Activated T-cell treated with anti-CD3 and anti-CD28 coated beads, Interleukin-2, amount 50 U/mL, for 72 hours (primary cell): ENCODE data around the gene LARP4B. TPM values are rescaled to one million over a fixed set of nuclear protein-coding genes. Genes with fewer than 3 reads are reported as not detected.

ENCODE experiments used
- ATAC-seq, 2 donors: fragments of 150-1000 bp; cut with Tn5 transposase; replicated peaks in 1 of 2; 2 replicates each; pipeline ENCODE4 v1.10.0; 2021; ENCODE audit warnings: moderate library complexity in 2 of 2, mild to moderate bottlenecking in 1 of 2
- DNase-seq, 2 donors: peaks; one replicate each; pipeline ENCODE4 v3.0.0; 2021 to 2022; ENCODE audit warnings: mixed read lengths in 1 of 2
- H3K27ac Mint-ChIP-seq: one replicate; pipeline ENCODE4 v1.8.0; 2022; ENCODE audit warnings: mild to moderate bottlenecking, moderate library complexity, mixed read lengths
- H3K27me3 Mint-ChIP-seq: one replicate; pipeline ENCODE4 v1.8.0; 2022; ENCODE audit warnings: low read depth, mixed read lengths
- H3K36me3 Mint-ChIP-seq, 2 donors: one replicate each; pipeline ENCODE4 v1.8.0; 2022; ENCODE audit warnings: mixed read lengths in 2 of 2, mild to moderate bottlenecking in 1 of 2; ENCODE audit not compliant: insufficient read depth in 2 of 2
- H3K4me1 Mint-ChIP-seq: one replicate; pipeline ENCODE4 v1.8.0; 2022; ENCODE audit warnings: low read depth, mixed read lengths
- H3K4me3 Mint-ChIP-seq, 2 donors: one replicate each; pipeline ENCODE4 v1.8.0; 2022; ENCODE audit warnings: mild to moderate bottlenecking in 2 of 2, mixed read lengths in 2 of 2, moderate library complexity in 2 of 2
- H3K9me3 Mint-ChIP-seq, 2 donors: one replicate each; pipeline ENCODE4 v1.8.0; 2022; ENCODE audit warnings: mixed read lengths in 2 of 2
- total RNA-seq, 2 donors: library from RNA; stranded (reverse); gene quantifications; one replicate each; pipeline ENCODE4 v1.2.3, GENCODE V29; 2022

Gene LARP4B
- total RNA-seq, 2 donors from 2014 or later, result 103 to 109 TPM

DNA sequence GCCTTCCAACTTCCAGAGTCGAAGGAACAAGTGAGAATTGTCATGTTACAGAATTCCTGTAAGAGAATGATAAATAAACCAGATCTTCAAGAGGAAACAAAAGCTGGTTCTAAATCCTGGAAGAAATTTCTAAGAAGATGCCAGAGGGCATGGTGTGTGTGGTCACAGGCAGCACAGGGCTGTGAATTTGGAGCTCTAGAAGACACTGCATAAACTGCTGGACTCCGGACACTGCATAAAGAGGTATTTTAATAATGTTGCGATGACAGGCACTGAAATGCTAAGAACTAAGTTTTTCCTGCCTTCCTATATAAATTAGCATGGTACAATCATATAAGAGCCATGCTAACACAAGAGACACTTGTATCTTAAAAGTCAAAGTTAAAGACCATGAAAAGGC is 86.0 kb downstream of the LARP4B start:
- Mint-ChIP-seq H3K27ac (peak overlapping the region; percentile 95), H3K27me3 (no peaks in the 10 kb centered on the region), H3K9me3 (peaks cover 0 to 2% of the 10 kb centered on the region in 2 donors), H3K36me3 (peaks cover 19 to 36% of the 10 kb centered on the region in 2 donors), H3K4me3 (no peak overlapping the region), H3K4me1 (peaks cover 26% of the 10 kb centered on the region)
- no peak for ATAC-seq
- DNase-seq, result no peak

DNA sequence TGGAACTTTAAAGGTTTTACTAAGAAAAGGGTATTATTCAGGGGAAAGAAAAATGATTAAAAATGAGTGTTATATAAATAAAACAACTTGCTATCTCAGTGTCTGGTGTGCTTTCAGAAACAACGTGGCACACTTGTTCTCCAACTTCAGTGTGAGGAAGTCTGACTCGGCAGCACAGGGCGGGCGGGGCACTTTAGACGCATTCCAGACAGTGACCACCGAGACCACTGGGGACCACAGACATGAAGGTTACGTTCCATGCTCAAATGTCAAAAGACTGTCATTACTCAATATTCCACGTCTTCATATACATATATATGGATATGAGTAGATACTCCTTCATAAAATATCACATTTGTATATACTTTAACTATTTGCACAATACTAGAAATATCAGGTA is 87.0 kb downstream of the LARP4B start:
- no peak overlapping the region for H3K4me3 Mint-ChIP-seq
- H3K27me3 Mint-ChIP-seq, result no peaks in the 10 kb centered on the region
- DNase-seq, result no peak
- peaks cover 26% of the 10 kb centered on the region for H3K4me1 Mint-ChIP-seq
- H3K9me3 Mint-ChIP-seq, result no peaks in the 10 kb centered on the region
- H3K27ac Mint-ChIP-seq, result no peak overlapping the region
- no peak for ATAC-seq
- H3K36me3 Mint-ChIP-seq, result peaks cover 12 to 28% of the 10 kb centered on the region in 2 donors

DNA sequence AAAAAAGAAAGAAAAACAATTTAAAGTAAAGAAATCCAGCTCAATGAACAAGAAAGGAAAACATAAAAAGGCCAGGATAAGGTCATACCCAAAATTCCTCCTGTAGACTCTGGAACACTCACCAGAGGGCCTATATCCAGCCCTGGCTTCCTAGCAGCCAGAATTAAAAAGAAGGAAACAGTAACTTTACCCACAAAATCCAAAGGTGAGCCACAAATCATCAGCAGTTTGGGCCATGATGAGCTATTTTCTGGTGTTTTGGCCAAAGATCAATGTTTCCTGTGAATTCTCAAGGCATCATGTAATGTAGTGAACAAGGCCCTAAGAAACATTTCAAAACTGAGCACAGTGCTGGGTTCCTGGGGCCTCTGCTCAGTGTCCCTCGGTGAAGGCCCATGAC is 87.8 kb downstream of the LARP4B start:
- peaks cover 26% of the 10 kb centered on the region for H3K4me1 Mint-ChIP-seq
- H3K4me3 Mint-ChIP-seq, result no peak overlapping the region
- DNase-seq (no peak), ATAC-seq (no peak)
- no peaks in the 10 kb centered on the region for H3K27me3 Mint-ChIP-seq
- peak overlapping the region; percentile 27 for H3K27ac Mint-ChIP-seq
- H3K36me3 Mint-ChIP-seq, result peaks cover 7 to 27% of the 10 kb centered on the region in 2 donors
- H3K9me3 Mint-ChIP-seq, result no peaks in the 10 kb centered on the region

DNA sequence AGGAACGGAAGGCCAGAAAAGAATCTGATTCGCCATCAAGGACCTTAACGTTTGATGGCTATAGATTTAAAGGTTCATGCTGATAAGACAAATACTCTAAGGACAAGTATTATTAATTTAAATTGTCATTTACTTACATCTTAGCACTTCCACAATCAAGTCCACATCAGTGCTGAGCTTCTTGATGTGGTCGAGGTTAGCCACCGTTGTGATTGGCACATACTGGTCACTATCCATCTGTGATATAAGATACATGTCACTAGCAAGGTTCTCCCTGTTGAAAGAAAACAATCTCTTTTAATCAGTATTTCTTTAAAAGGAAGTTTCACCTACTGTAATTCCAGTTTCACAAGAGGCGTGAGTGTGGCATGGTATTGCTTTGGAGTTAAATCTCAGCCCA is 88.7 kb downstream of the LARP4B start:
- no peak overlapping the region for H3K4me3 Mint-ChIP-seq
- peaks cover 6 to 27% of the 10 kb centered on the region in 2 donors for H3K36me3 Mint-ChIP-seq
- no peaks in the 10 kb centered on the region for H3K9me3 Mint-ChIP-seq
- no peaks in the 10 kb centered on the region for H3K27me3 Mint-ChIP-seq
- peaks cover 17% of the 10 kb centered on the region for H3K4me1 Mint-ChIP-seq
- ATAC-seq (no peak), DNase-seq (no peak)
- H3K27ac Mint-ChIP-seq, result no peak overlapping the region

DNA sequence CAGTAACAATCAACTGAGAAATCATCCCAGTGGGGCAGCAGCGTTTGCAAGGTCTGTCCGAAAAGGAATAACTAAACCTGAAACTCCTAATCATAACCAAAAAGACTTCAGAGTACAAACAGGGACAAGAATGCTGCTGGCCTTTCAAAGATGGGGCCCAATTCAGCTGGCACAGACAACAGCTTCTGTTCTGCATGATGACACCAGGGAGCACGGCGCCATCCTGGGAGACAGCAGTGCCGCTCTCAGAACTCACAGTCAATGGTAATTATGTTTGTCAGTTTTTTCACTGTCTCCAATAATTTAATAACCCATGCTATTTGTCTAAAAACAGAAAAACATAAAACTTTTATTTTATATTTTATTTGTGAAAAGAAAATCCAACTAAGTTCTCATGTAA is 90.0 kb downstream of the LARP4B start:
- ATAC-seq, result no peak
- Mint-ChIP-seq H3K4me3 (no peak overlapping the region), H3K27ac (no peak overlapping the region), H3K4me1 (peaks cover 8% of the 10 kb centered on the region), H3K36me3 (peaks cover 0 to 24% of the 10 kb centered on the region in 2 donors), H3K27me3 (no peaks in the 10 kb centered on the region), H3K9me3 (no peaks in the 10 kb centered on the region)
- no peak for DNase-seq

DNA sequence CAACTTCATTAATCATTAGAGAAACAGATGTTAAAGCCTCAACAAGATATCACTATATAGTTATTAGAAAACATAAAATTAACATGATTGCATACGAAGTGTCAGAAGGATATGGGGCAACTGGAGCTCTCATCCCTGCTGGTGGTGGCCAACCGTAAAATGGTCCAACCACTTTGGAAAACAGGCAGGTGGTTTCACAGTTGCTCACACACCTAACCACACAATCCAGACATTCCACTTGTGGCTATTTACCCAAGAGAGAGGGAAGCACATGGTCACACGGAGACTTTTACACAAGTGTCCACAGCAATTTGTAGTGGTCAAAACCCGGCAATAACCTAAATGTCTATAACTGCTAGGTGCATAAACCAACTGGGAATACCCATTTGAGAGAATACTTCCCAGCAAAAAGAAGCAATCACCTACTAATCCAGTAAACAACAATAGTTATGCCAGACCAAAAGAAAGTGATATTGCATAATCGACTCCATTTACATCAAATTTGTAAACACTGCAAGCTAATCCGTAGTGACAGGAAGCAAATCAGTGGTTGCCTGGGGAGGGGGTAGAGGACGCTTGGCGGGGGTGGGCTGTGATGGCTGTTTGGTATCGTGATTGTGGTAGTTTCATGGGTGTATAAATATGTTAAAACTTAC is 91.8 kb downstream of the LARP4B start:
- no peak for DNase-seq
- H3K4me3 Mint-ChIP-seq, result no peak overlapping the region
- no peaks in the 10 kb centered on the region for H3K9me3 Mint-ChIP-seq
- H3K27ac Mint-ChIP-seq, result no peak overlapping the region
- H3K4me1 Mint-ChIP-seq, result no peaks in the 10 kb centered on the region
- no peak for ATAC-seq
- peaks cover 0 to 26% of the 10 kb centered on the region in 2 donors for H3K36me3 Mint-ChIP-seq
- H3K27me3 Mint-ChIP-seq, result no peaks in the 10 kb centered on the region

DNA sequence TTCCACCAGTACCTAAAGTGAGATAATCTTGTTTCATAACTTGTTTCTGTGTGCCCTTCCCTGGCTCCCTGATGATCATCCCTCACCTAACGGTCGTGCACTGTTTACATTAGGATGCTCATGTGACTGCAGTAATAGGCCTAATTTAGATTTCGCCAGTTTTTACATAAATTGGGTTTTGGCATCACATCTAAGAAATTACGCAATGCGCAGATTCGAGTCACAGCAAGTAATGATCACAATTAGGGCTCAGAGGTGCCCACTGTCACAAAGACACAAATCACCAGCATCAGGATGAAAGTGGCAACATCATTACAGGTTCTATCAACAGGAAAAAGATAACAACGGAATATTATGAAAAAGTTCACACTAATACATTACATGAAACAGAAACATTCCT is 94.7 kb downstream of the LARP4B start:
- ATAC-seq, result no peak

DNA sequence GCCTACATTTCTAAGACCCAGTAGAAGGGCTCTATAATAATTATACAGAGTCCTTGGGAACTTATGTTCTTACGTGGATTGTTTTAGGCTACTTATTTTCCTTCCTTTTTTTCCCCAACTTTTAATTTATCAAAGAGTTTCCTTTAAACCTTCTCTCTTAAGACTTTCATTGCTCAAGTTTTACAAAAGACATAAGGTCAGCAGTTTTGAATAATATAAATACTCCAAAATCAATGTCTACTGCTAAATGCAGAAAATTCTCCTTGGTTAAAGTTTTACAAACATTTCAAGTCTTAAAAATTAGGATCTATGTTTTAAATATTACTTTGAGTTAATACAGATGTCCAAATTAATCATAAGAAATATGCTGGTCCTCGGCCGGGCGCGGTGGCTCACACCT is 97.0 kb downstream of the LARP4B start:
- Mint-ChIP-seq H3K36me3 (peaks cover 0 to 37% of the 10 kb centered on the region in 2 donors), H3K9me3 (no peaks in the 10 kb centered on the region), H3K4me1 (no peaks in the 10 kb centered on the region), H3K27ac (no peak overlapping the region), H3K27me3 (no peaks in the 10 kb centered on the region), H3K4me3 (no peak overlapping the region)
- no peak for DNase-seq
- no peak for ATAC-seq

More for the DNA sequence above, 94.7 kb downstream of the LARP4B start:
- DNase-seq, result no peak
- Mint-ChIP-seq H3K9me3 (no peaks in the 10 kb centered on the region), H3K4me3 (no peak overlapping the region), H3K4me1 (no peaks in the 10 kb centered on the region), H3K27me3 (no peaks in the 10 kb centered on the region), H3K36me3 (peaks cover 0 to 35% of the 10 kb centered on the region in 2 donors), H3K27ac (no peak overlapping the region)

DNA sequence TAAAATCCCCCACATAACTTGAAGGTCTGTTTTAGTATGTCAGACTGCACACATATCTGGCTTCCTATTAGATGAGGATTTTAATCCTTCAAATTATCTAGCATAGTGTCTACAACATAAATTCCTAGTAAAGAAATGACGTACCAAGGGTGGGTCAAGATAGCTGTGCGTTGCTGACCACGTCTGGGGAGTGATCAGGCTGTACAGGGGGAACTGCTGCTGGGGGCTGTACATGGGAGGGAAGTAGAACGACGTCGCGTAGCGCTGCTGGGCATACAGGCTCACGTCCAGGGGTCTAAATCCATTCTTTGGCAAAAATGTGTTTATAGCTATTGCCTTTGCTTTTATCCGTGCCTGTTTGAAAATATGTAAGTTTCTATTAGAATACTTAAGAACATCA is 102.3 kb downstream of the LARP4B start:
- Mint-ChIP-seq H3K4me1 (no peaks in the 10 kb centered on the region), H3K9me3 (no peaks in the 10 kb centered on the region), H3K4me3 (no peak overlapping the region), H3K27me3 (no peaks in the 10 kb centered on the region), H3K27ac (no peak overlapping the region), H3K36me3 (peaks cover 4 to 40% of the 10 kb centered on the region in 2 donors)
- no peak for DNase-seq
- ATAC-seq, result no peak

DNA sequence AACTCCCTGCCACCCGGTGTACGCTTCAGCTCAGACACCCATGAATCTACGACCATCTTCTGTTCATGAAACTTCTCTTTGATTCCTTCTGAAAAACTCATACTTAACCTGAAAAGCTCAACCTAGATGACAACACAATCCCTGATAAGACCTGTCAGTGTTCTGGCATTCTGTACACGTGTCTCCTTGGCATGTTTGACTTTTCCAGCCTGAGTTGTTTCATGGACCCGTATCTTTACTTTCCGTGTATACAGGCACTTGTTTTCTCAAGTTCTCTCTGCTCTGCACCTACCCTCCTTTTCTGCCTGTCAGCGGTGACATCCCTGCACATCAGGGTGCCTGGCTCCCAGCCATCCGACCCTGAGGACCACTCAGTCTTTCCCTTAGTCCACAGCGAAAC is 103.3 kb downstream of the LARP4B start:
- H3K4me1 Mint-ChIP-seq, result peaks cover 10% of the 10 kb centered on the region
- no peak overlapping the region for H3K4me3 Mint-ChIP-seq
- no peak for ATAC-seq
- H3K27me3 Mint-ChIP-seq, result no peaks in the 10 kb centered on the region
- DNase-seq, result no peak
- H3K36me3 Mint-ChIP-seq, result peaks cover 8 to 38% of the 10 kb centered on the region in 2 donors
- no peak overlapping the region for H3K27ac Mint-ChIP-seq
- H3K9me3 Mint-ChIP-seq, result no peaks in the 10 kb centered on the region

DNA sequence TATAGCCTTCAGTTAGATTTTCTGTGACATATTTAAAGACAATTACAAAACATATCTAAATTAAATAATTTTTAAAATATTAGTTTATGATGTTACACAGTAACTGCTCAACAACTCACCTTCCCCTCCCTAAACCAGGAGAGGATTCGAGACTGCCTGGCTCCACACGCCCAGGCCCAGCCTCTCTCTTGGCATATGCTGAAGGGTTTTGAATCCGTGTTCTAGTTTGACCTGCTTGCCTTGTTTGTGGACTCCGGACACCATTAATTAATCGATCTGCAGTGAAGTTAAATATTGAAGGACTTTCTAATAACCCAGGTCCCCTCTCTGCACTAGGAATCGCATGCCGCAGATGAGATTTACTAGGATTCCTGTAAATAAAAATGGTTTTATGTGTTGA is 106.6 kb downstream of the LARP4B start:
- no peak for ATAC-seq
- H3K27ac Mint-ChIP-seq, result no peak overlapping the region
- H3K27me3 Mint-ChIP-seq, result no peaks in the 10 kb centered on the region
- peaks cover 15 to 33% of the 10 kb centered on the region in 2 donors for H3K36me3 Mint-ChIP-seq
- no peak for DNase-seq
- H3K4me1 Mint-ChIP-seq, result peaks cover 14% of the 10 kb centered on the region
- no peaks in the 10 kb centered on the region for H3K9me3 Mint-ChIP-seq
- no peak overlapping the region for H3K4me3 Mint-ChIP-seq

DNA sequence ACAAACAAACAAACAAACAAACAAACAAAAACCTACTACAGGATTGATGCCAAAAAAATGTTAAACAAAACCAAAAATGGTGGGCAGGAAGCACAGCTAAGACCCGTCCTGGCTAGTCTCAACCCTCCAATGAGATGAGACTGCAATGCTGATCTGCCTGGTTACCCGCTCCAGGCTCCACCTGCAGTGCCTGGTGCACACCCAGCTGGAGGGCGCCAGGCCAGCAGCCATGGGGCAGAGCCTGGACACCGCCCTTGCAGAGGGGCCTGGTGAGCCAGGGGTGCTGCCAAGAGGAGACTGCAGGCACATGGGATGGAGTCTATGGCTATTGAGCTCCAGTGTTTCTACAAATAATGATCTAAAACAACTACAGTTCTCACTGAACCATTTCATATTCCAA is 107.0 kb downstream of the LARP4B start:
- no peak overlapping the region for H3K27ac Mint-ChIP-seq

DNA sequence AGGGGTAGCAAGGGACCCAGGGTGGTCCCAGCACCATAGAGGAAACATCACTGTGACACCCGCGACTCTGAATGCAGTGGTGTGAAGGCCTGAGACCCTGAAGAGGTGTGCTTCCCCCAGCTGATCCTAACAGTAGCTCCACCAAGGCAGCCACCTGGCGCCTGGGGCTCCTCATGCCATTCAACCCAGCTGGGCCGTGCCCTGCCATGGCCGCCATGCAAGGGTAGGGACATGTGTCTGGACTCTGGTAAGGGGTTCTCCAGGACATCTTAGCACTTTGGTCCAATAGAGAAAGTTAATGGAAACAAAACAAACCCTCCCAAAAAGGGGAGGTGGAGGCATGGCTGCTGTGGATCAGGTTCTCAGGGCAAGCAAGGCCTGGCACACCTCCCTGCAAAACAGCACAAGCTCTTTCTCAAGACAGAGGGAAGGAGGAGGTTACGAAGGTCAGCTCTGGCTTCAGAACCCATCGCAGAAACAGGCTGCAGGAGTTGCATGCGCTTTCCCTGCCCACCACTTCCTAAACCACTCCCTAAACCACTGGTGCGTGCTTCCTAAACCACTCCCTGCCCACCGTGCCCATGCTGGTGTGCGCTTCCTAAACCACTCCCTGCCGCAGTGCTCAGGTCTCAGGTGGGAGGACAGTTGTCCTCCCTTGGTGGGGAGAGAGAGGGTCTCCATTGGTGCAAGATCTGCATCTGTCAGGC is 108.7 kb downstream of the LARP4B start:
- no peak overlapping the region for H3K4me3 Mint-ChIP-seq
- H3K9me3 Mint-ChIP-seq, result no peaks in the 10 kb centered on the region
- H3K36me3 Mint-ChIP-seq, result peaks cover 13 to 30% of the 10 kb centered on the region in 2 donors
- no peaks in the 10 kb centered on the region for H3K27me3 Mint-ChIP-seq
- no peak for DNase-seq
- H3K27ac Mint-ChIP-seq, result no peak overlapping the region
- ATAC-seq, result no peak
- H3K4me1 Mint-ChIP-seq, result peaks cover 14% of the 10 kb centered on the region

More for the DNA sequence above, 107.0 kb downstream of the LARP4B start:
- no peak for ATAC-seq
- DNase-seq, result no peak
- Mint-ChIP-seq H3K4me1 (peaks cover 14% of the 10 kb centered on the region), H3K27me3 (no peaks in the 10 kb centered on the region), H3K9me3 (no peaks in the 10 kb centered on the region), H3K4me3 (no peak overlapping the region), H3K36me3 (peaks cover 15 to 34% of the 10 kb centered on the region in 2 donors)

DNA sequence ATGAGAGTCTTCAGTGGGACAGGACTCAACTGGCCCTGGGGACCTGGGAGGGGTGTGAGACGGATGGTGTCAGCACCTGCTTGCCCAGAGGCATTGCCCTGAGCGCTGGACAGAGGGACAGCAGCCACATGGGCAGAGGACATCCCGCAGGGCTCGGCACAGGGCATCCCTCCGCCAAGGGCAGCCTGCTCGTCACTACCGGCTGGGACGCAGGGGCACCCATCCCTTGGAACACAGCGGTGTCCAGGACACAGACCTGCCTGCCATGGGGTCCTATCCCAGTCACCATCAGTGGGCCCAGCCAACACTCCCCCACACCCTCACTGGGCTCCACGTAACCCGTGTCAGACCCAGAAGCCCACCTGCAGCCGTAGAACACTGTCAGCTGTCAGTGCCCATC is 109.3 kb downstream of the LARP4B start:
- ATAC-seq, result no peak

More for the DNA sequence above, 109.3 kb downstream of the LARP4B start:
- Mint-ChIP-seq H3K27ac (no peak overlapping the region), H3K27me3 (no peaks in the 10 kb centered on the region), H3K4me3 (no peak overlapping the region), H3K4me1 (peaks cover 14% of the 10 kb centered on the region), H3K36me3 (peaks cover 13 to 32% of the 10 kb centered on the region in 2 donors), H3K9me3 (no peaks in the 10 kb centered on the region)
- DNase-seq, result no peak
